Skeletal muscle cell (primary cell): ENCODE measurements around the gene CHCHD3.

Source experiments
- DNase-seq: peaks from one replicate; pipeline ENCODE4 v3.0.0-alpha.2; 2010; ENCODE audit warnings: low read depth
- H3K4me3 ChIP-seq: 2 replicates; pipeline ENCODE4 v1.5.1; 2011; ENCODE audit warnings: low read depth, mild to moderate bottlenecking, control low read depth, low read length, moderate library complexity

The CHCHD3 gene

DNA sequence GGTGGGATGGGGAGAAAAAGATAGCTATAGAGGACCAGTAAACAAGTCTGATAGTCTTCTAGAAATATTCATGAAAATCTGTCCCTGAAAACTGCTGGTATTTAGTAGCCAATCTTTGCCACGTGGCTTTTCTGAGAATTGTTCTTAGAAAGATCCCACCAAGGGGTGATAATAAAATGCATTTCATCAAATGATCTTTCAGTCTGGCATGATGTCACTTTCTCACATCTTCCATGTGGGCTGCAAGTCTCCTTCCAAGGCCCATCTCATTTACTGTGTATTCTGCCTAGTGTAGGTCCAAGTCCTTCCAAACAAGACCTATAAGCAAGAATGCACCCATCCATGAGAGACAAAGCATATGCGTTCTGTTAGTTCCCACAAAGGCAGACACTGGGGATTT lies 226.0 kb downstream of the CHCHD3 start:
- no peak for DNase-seq
- no peak overlapping the region for H3K4me3 ChIP-seq

DNA sequence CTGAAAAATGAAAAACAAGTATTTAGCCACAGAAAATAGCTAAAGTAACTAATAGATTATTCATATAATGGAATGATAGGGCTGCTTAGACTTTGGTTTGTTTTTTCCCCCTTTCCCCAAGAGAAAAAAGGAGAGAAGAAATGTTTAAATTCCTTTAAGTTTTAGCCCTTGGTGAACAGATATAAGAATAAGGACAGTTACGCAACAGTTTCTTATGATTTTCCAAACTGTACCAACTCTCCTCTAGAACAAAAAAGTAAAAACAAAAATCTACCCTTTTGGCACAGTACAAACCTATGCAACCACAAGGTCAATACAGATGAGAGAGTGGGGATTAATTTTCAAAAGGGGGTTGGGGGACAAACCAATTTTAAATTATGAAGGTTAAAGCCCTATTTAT lies 227.7 kb downstream of the CHCHD3 start:
- no peak overlapping the region for H3K4me3 ChIP-seq

DNA sequence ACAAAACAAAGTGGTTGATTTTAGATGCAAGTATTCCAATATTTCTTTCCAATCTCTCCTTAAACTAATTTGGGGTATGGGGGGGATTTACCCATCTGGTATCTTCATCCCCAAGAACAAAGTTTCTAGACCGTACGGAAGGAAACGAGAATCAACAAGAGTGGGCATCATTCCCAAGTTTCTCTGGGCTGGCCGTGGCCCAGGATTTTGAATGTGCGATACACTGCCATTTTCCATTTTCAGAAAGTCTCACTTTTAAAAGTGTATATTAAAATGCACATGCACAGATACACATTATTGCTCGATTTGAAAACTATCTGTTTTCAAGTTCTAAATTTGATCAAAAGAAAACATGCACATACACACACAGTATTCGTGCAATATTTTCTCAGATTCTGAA lies 234.5 kb downstream of the CHCHD3 start:
- no peak for DNase-seq
- no peak overlapping the region for H3K4me3 ChIP-seq

More for the DNA sequence above, 227.7 kb downstream of the CHCHD3 start:
- DNase-seq: no peak

DNA sequence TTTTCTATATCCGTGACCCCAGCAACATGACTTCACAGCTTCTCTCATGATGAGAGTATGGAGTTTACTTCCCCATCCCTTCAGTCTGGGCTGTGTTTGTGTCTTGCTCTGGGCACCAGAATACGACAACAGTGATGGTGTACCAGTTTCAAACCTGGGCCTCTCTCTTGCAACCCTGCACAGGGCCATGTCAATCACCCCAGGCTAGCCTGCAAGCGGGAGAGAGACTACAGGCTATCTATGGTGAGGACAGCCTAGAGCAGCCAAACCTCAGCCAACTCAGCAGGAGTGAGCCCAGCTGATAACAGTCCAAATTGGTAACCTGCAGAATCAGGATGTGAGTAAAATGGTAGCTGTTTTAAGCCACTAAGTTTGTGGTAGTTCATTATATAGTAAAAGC lies 235.8 kb downstream of the CHCHD3 start:
- H3K4me3 ChIP-seq: no peak overlapping the region
- no peak for DNase-seq

DNA sequence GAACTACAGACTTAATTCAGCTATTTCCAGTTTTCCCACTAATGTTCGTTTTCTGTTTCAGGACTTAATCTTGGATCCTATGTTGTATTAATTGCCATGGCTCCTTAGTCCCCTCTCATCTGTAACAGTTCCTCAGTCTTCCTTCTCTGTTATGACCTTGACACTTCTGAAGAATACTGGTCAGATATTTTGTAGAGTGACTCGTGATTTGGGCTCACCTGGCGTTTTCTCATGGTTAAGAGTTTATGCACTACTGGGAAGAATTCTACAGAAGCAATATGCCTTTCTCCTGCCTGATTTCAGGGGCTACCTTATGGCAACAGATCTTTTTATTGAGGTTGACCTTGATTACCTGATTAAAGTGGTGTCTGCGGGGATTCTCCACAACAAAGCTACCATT lies 239.4 kb downstream of the CHCHD3 start:
- DNase-seq: no peak
- no peak overlapping the region for H3K4me3 ChIP-seq

DNA sequence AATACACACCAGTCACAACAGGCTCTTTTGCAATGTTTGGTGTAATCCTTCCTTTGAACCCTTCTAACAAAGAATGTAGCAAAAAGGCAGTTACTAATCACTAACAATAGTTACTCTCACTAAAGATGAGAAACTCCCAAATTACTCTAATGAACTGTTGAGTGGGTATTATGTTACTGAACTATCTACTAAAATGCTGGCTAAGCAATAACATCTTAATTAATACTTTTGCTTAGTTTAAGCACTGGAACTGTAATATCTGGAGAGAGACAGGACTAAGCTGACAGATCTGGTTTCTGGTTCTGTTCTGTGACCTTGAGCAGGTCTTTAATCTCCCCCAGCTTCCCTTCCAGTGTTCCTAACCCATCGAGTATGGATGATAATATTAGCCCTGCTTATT lies 241.7 kb downstream of the CHCHD3 start:
- no peak overlapping the region for H3K4me3 ChIP-seq
- no peak for DNase-seq

DNA sequence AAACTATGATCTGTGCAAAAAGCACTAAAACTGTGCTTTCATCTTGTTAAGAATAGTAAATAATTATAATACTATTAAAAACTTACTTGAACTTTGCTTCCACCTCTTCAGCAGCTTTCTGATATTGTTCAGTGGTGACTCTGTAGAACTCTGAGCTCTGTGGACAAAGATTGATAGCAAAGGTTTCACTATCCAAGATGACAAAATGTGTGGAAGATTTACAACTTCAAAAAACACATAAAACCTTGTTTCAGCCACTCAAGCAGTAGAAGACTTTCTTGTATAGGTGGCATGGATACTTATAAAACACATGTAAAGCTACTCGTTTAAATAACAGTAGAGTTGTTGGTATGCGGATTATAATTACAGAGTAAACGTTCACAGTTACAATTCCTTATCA lies 243.6 kb downstream of the CHCHD3 start:
- H3K4me3 ChIP-seq: no peak overlapping the region
- DNase-seq: no peak

DNA sequence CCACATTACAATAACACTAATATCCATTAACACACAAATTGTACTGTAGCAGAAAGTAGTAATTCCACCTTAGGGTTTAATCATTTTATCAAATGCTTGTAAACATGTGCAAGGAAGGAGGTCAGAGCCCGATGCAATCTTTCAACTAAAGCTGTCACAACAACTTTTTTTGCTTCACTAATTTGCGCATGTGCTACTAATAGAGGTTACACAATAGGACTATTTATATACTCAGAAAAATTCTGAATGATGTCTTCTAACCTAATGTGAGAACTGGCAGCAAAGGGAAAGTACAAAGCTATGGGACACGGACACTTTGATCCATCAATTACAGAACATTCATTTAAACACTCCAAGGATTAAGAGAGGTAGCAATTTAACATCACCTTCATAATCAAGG lies 244.4 kb downstream of the CHCHD3 start:
- no peak overlapping the region for H3K4me3 ChIP-seq
- peak; percentile 7 for DNase-seq

DNA sequence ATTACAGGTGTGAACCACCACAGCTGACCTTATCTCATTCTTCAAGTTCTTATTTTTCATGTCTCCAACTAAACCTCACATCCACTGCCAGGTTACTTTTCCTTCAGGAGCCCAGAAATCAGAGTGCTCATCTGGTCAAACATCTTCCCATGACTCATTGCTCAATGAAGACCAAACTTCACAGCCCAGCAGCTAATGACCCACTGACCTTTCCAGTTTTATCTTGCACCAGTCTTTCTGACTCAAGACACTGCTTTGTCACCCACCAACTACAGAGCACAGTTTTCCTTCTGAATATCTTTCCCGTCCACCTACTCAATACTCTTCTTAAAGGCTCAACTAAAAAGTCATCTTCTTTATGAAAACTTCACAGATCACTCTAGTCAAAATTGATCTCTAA lies 245.1 kb downstream of the CHCHD3 start:
- DNase-seq: peak; percentile 19
- H3K4me3 ChIP-seq: no peak overlapping the region

DNA sequence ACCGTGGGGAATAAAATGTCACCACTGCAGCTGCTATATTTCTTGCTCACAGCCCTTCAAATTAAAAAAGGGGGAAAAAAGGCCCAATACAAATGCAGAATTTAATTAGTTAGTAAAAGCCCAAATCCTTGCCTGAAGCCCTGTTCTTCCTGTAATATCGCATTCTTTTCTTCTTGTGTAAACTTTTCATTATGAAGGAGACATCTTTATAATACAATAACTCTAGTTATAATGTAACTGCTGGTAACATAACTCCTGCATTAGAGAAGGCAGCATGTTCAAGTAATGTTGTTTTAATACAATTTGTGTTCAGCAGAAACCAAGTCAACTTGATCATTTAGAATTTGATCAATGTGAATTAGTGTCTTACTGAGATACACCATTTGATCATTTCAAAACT lies 250.9 kb downstream of the CHCHD3 start:
- no peak overlapping the region for H3K4me3 ChIP-seq
- no peak for DNase-seq

DNA sequence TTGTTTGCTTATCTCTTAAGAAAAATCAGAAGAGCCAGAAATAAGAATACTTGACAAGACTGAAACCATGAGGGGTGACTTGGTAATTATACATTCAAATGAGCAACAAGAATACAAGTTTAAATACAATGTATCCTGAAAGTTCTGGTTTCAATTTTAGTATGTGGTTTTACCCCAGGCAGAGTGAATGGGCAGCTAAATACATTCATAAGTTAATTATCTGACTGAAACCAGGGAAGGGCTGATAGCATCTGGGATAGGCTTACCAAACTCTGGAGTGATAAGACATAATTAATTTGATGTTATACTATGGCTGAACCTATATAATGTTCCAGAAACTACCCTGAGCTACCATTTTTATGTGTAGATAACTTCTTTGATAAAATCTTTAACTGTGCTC lies 253.4 kb downstream of the CHCHD3 start:
- no peak overlapping the region for H3K4me3 ChIP-seq
- DNase-seq: no peak

DNA sequence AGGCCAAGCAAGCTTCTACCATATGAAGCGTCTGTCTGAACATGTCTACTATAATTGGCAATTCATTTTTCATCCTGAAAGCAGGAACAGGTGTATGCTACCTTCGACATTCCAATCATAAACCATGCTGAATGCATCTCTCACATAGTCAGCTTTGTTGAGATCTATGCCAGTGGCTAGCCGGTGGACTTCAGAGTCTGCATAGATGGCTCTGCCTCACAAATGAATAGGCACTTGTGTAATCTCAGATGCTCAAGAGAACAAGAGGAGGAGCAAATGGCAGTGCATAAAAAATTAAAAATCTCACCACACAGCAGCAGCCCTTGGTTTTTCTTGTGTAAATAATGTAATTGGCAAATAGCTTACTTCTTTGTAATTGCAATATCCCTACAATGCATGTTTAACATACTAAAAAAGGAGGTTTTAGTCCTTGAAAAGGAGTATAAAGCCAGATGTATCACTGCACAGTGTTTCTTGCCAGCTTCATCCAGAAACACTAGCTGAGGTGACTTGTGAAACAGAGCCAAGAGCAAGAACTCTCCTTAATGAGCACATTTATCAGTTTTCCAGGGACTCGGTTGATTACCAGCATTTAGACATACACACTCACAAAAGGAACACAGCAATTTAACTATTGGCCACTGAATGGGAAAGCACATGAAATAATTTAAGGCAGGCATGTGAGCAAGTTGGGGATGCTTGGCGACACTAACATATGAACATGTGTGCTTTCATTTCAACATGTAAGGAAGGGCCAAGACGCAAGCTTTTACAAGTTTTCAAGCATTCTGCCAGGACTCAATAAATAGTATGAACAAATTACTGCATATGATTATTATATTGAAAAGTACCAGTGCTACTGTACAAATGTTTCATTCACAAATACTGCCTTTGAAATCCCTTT lies 255.7 kb downstream of the CHCHD3 start:
- DNase-seq: no peak
- no peak overlapping the region for H3K4me3 ChIP-seq

DNA sequence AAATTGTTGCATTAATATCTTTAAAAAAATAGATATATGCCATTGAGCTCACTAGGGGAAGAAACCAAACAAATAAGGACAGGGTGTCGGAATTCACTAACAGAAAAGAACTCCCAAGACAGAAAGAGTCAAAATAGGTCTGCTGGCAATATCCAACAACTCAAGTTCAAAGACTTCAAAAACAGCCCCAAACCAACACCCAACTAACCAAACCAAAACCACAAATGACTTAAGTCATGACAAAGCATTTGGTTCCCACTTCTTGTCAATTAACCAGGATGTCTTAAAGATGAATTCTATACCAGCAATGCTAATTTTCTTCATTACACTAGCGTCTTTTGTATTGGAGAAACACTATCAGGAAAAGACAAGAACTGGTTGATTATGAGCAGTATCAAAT lies 256.7 kb downstream of the CHCHD3 start:
- no peak overlapping the region for H3K4me3 ChIP-seq
- no peak for DNase-seq

DNA sequence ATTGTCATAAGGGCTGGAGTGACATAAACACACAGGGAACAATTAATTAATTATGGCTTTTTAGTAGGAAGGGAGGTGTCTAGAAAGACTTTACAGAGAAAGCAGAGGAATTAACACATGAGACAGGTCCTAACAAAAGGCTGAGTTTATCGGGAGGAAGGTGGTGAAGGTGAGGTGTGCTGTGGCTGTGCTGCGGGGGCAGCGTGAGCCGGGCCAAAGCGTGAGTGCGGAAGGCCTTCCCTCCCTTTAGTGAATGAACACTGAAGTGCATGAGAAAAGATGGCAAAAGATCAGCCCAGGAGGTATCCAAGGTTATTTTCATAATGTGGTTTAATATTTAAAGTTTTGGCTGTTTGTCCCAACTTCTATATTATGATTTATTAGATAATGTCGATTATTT lies 262.2 kb downstream of the CHCHD3 start:
- H3K4me3 ChIP-seq: no peak overlapping the region
- DNase-seq: no peak

DNA sequence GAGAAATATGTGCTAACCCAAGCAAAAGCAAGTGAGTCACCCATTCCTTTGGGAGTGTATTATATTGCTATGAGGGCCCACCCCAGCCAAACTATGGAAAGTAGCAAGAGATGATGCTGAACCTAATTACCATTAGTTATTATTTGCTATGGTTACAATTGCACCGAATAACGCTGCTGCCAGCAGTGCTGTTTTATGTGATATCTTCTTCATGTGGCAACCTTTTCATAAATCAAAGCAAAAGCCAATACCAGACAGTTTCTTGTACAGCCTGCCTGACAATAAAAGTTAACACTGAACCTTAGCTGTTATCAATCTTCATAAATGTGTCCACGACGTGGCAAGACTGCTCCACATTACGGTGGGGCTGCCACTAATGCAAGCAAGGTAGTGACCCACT lies 263.9 kb downstream of the CHCHD3 start:
- no peak overlapping the region for H3K4me3 ChIP-seq
- no peak for DNase-seq

DNA sequence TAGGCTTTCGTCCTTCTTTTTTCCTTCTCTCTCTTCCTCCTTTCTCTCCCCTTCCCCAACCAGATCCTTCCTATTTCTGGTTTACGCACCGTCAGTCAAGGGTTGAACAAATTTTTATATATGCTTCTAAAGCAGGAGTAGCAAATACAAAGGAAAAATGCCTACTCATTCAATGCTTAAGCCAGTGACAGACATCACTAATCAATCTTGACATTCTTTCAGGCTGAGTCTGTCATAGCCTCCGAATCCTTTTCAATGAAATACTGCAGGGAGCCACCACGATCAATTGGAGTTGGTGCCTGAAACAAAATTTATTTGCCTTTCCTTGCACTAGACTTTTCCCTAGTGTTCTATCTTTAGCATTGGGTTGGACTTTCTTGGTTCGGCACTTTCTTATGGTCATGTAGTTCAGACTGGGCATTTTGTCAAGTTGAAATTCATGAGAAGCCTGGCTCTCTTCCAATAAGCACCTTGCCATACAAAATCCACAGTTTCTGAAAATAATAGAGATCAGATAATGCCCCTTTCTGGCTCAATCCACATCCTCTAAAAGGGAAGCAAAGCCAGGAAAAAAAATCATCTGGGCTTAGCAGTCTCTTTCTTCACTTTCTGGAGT lies 266.1 kb downstream of the CHCHD3 start:
- H3K4me3 ChIP-seq: no peak overlapping the region
- no peak for DNase-seq

DNA sequence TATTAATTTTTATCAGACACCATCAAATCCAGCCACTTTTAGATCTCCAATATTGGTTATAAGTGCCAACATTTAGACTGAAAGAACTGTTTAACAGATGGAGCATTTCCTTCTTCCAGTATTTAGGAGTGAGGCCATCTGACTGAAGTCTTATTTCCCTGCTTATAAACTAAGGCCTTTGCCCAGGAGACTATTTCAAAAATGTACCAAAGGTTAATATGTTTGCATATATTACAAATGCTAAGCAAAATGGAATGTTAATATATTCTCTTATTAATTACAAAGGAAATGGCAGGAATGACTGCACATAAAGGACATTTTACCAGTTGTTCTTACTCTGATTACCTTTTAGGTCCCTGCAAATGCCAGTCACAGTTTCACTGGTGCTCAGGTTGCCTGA lies 266.8 kb downstream of the CHCHD3 start:
- H3K4me3 ChIP-seq: no peak overlapping the region
- no peak for DNase-seq

DNA sequence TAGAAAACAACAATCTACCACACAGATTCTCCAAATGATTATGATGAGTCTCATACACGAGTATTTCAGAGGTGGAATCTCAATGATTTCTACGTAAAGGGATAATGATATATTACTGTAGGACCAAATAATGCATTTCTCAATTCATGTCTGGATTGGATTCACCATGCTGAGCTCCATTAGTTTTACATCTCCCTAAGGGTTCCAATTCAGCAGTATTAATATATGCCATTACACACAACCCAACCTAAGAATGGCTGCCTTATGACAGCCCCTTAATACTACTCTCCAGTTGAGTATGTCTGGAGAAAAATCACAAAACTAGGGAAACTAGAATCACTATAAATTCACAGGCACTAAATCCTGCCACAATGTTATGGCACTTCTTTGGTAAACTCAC lies 271.3 kb downstream of the CHCHD3 start:
- no peak for DNase-seq
- no peak overlapping the region for H3K4me3 ChIP-seq

DNA sequence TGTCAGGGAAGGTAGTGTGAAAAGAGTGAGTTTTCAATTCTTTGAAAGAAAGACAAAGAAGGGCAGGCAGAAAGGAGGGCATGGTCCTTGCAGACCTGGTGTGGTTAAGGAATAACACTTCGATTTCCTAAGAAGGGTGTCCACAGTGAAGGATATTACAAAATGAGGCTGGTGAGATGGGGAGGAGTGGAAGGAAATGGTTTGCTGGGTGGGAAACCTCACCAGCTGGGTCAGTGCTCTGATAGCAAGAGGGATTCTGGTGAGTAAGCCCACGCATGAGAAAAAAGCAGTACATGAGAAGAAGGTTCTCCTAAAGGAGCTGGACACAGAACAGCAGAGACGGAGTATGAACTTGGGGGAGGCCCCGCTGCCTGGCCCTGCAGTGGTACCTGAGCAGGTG lies 275.1 kb downstream of the CHCHD3 start:
- no peak for DNase-seq
- H3K4me3 ChIP-seq: no peak overlapping the region

DNA sequence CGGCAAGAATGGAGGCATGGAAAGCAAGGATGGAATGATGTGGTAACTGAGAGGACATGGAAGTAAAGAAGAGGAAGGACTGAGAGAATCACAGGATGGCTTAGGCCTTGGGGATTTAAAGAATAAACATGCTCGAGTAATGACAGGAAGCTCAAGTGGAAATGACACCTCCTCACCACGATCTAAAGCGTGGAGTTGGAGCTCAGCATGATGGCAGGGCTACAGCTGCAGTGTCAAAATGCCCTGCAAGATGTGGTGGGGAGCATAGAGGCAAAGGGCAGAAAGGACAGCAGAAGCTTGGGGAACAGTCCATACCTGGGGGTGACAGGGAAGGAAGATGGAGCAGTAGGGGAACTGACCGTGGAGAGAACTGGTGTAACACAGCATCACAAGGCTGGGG lies 276.1 kb downstream of the CHCHD3 start:
- no peak overlapping the region for H3K4me3 ChIP-seq
- DNase-seq: no peak

DNA sequence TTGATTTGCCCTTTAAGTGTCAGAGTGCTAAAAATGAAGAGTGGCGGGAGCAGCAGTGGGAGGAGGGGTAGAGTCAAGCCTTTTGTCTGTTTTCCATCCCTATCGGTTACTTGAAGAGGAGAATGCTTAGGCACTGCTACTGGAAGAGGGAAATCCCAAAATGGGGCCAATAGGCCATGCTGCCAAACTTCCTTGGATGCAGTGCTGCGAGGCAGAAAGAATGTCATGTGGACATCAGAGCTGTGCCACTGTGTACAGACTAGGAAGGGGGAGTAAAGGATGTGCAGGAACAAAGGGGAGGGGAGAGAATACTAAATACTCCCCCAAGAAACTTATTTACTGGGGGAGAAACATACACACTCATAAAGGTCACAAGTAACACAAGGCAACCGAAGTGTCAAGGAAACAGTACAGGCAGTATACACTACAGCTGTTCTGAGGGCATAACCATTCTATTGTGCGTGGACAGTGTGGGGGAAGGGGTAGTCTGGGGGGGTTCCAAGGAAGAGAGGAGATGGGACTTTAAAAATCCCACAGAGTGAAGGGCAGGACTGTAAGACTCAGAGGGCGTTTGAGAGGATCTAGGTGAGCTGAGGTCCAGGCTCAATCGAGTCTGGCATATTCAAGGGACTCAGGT lies 276.9 kb downstream of the CHCHD3 start:
- no peak for DNase-seq
- H3K4me3 ChIP-seq: no peak overlapping the region
